ENCODE data around the gene QTRT2. TPM values are rescaled to one million over a fixed set of nuclear protein-coding genes. Genes with fewer than 3 reads are reported as not detected.

The QTRT2 gene
- total and polyA plus RNA-seq, 2 experiments from 2014 or later = 32.3 to 66.5 TPM

- TF ChIP-seq POLR2AphosphoS5 (IDR thresholded peaks at IDR 0.05; ENCODE audit: low read depth) = no peak
Observed at GRCh38 chr3:114076711-114077110, 20.2 kb downstream of the QTRT2 start (continued).

GRCh38 chr3:114078126-114078525 is 21.6 kb downstream of the QTRT2 start:
- H3K36me3 ChIP-seq (ENCODE audit: insufficient read depth) = peaks cover 75% of the 10 kb centered on the region
- H3K27me3 ChIP-seq (ENCODE audit: insufficient read depth) = no peaks in the 10 kb centered on the region
- Mint-ChIP-seq H3K4me1 (no peaks in the 10 kb centered on the region), H3K36me3 (ENCODE audit: low read depth) (peaks cover 96% of the 10 kb centered on the region), H3K4me3 (no peak overlapping the region), H3K9me3 (no peaks in the 10 kb centered on the region), H3K27me3 (ENCODE audit: insufficient read depth, low read depth, poor library complexity) (peaks cover 2% of the 10 kb centered on the region), H3K27ac (no peak overlapping the region)
- ATAC-seq (no peak), DNase-seq (ENCODE audit: low spot score) (no peak)
- no peak overlapping the region for H3K4me2 ChIP-seq
- peaks cover 14% of the 10 kb centered on the region; the same call in 1 of the 2 replicates for H4K20me1 ChIP-seq (replicated peaks; ENCODE audit: insufficient read depth)
- no peak overlapping the region for H3K27ac ChIP-seq (ENCODE audit: low read depth)
- no peak overlapping the region for H2AFZ ChIP-seq
- no peaks in the 10 kb centered on the region for H3F3A ChIP-seq (replicated peaks; ENCODE audit: low read depth)
- H3K4me3 ChIP-seq = no peak overlapping the region
- TF ChIP-seq CTCF (conservative IDR thresholded peaks at IDR 0.05; ENCODE audit: low read depth in 2 of 2) = no peak
- TF ChIP-seq REST (IDR thresholded peaks at IDR 0.05; ENCODE audit: unreplicated experiment) = no peak
- no peak for TF ChIP-seq ZNF114 (CRISPR knock-in tag; IDR thresholded peaks at IDR 0.05)
- no peak for TF ChIP-seq EZH2phosphoT487 (IDR thresholded peaks at IDR 0.05; ENCODE audit: unreplicated experiment)
- no peak for TF ChIP-seq ZNF331 (CRISPR knock-in tag; IDR thresholded peaks at IDR 0.05; ENCODE audit: low read depth)
- no peak for TF ChIP-seq JUNB (IDR thresholded peaks at IDR 0.05; ENCODE audit: unreplicated experiment)
- TF ChIP-seq NANOG (IDR thresholded peaks at IDR 0.05; ENCODE audit: borderline replicate concordance) = no peak
- TF ChIP-seq STAT1 (IDR thresholded peaks at IDR 0.05; ENCODE audit: unreplicated experiment) = no peak
- TF ChIP-seq ZNF462 (CRISPR knock-in tag; IDR thresholded peaks at IDR 0.05) = no peak
- no peak for TF ChIP-seq CREB1 (CRISPR knock-in tag; IDR thresholded peaks at IDR 0.05; ENCODE audit: low read depth)
- TF ChIP-seq EZH2 (IDR thresholded peaks at IDR 0.05; ENCODE audit: low read depth, unreplicated experiment) = no peak
- no peak for TF ChIP-seq POLR2AphosphoS5 (IDR thresholded peaks at IDR 0.05; ENCODE audit: low read depth)
- TF ChIP-seq ETS1 (IDR thresholded peaks at IDR 0.05) = no peak
- H3K9me2 ChIP-seq (ENCODE audit: insufficient read depth) = no peaks in the 10 kb centered on the region
- no peaks in the 10 kb centered on the region for H3K4me1 ChIP-seq (ENCODE audit: insufficient read depth)
- H3K79me2 ChIP-seq (replicated peaks; ENCODE audit: insufficient read depth) = peaks cover 7% of the 10 kb centered on the region

Data from GM23338 (cell line).